H1 (cell line): ENCODE results near the gene GNA12.

ENCODE experiments used
- BCL11A ChIP-seq, 2 experiments: IDR thresholded peaks; one replicate each; pipeline ENCODE4 v1.6.1; 2011; ENCODE audit warnings: low read depth in 2 of 2, low read length in 2 of 2, mild to moderate bottlenecking in 2 of 2
- CBX8 ChIP-seq: fragments of 300-800, 300-1000 bp; sonication (generic); IDR thresholded peaks from 2 replicates; pipeline ENCODE4 v1.7.1; 2016; ENCODE audit warnings: low read depth, low read length, borderline replicate concordance
- EZH2 ChIP-seq: fragments of 200-600 bp; sonication (generic); IDR thresholded peaks from 2 replicates; pipeline ENCODE4 v1.7.1; 2012; ENCODE audit warnings: low read depth, mild to moderate bottlenecking, moderate library complexity, low read length, inconsistent platforms; ENCODE audit not compliant: severe bottlenecking
- POLR2A ChIP-seq, 2 experiments: IDR thresholded peaks; 1 replicate in 1 of 2; 2 replicates in 1 of 2; pipeline ENCODE4 v1.6.1; 2011; ENCODE audit warnings: low read depth in 2 of 2, low read length in 2 of 2, mild to moderate bottlenecking in 2 of 2; ENCODE audit errors: control extremely low read depth in 1 of 2
- POLR2AphosphoS5 ChIP-seq: IDR thresholded peaks from 2 replicates; pipeline ENCODE4 v1.6.1; 2011; ENCODE audit warnings: low read depth, low read length
- POU5F1 ChIP-seq: IDR thresholded peaks from 2 replicates; pipeline ENCODE4 v1.6.1; 2011; ENCODE audit warnings: low read depth, mild to moderate bottlenecking, low read length, moderate library complexity
- RAD21 ChIP-seq, 2 experiments: IDR thresholded peaks in 1 of 2; conservative IDR thresholded peaks in 1 of 2; 2 replicates each; pipeline ENCODE4 v1.6.1; 2011; ENCODE audit warnings: low read depth in 2 of 2, low read length in 2 of 2, improper control_type of control experiment in 1 of 2, inconsistent platforms in 1 of 2, mild to moderate bottlenecking in 1 of 2, moderate library complexity in 1 of 2
- SUZ12 ChIP-seq: fragments of 200-600 bp; sonication (generic); IDR thresholded peaks from 2 replicates; pipeline ENCODE4 v1.6.1; 2012; ENCODE audit warnings: mild to moderate bottlenecking, inconsistent platforms, low read length, moderate library complexity, mixed read lengths
- TAF7 ChIP-seq: optimal IDR thresholded peaks from 2 replicates; pipeline ENCODE3; 2011; ENCODE audit warnings: low read depth, mild to moderate bottlenecking, inconsistent platforms, low read length, moderate library complexity, borderline replicate concordance
- TBP ChIP-seq: IDR thresholded peaks from 2 replicates; pipeline ENCODE4 v1.6.1; 2011; ENCODE audit warnings: low read depth, low read length, improper control_type of control experiment
- TEAD4 ChIP-seq: IDR thresholded peaks from 2 replicates; pipeline ENCODE4 v1.6.1; 2012; ENCODE audit warnings: low read depth, low read length, inconsistent platforms, mixed read lengths
- TF ChIP-seq, protein P1 (sequence below), 3 experiments: IDR thresholded peaks; 1 replicate in 2 of 3; 2 replicates in 1 of 3; pipeline versions ENCODE4 v1.5.1 to v1.6.1; 2011; ENCODE audit warnings: low read length in 3 of 3, mild to moderate bottlenecking in 3 of 3, inconsistent platforms in 2 of 3, low read depth in 1 of 3, moderate library complexity in 1 of 3; ENCODE audit not compliant: insufficient read depth in 1 of 3; ENCODE audit errors: control extremely low read depth in 1 of 3
- TF ChIP-seq, protein P2 (sequence below): IDR thresholded peaks from 2 replicates; pipeline ENCODE4 v1.6.1; 2011; ENCODE audit warnings: low read depth, mild to moderate bottlenecking, low read length; ENCODE audit not compliant: insufficient read depth

DNA sequence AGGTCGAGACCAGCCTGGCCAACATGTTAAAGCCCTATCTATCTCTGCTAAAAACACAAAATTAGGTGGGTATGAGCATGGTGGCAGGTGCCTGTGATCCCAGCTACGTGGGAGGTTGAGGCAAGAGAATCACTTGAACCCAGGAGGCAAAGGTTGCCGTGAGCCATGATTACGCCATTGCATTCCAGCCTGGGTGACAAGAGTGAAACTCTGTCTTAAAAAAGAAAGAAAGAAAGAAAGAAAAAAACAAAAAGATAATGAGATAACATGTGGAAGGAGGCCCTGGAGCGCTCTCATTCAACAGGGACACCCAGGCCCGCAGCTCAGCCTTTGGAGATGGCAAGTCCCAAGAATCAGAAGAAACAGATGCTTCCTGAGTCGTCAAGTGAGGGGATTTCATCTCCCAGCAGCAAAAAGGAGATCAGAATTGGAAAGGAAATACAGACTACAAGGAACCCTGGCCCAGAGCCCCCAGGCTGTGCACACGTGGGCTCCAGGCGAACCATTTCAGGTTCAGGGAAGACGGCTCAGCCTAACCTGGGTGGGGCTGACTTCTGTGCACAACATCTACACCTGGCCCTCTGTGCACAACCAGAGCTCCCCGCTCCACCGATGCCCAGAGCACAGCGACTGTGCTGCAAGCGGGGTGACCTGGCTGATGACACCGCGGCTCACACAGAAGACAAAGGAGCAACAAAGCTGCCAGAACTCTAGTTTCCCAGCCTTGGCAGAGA lies 33.3 kb downstream of the GNA12 start:
- no peak for TF ChIP-seq TEAD4
- TF ChIP-seq, protein P1, sequence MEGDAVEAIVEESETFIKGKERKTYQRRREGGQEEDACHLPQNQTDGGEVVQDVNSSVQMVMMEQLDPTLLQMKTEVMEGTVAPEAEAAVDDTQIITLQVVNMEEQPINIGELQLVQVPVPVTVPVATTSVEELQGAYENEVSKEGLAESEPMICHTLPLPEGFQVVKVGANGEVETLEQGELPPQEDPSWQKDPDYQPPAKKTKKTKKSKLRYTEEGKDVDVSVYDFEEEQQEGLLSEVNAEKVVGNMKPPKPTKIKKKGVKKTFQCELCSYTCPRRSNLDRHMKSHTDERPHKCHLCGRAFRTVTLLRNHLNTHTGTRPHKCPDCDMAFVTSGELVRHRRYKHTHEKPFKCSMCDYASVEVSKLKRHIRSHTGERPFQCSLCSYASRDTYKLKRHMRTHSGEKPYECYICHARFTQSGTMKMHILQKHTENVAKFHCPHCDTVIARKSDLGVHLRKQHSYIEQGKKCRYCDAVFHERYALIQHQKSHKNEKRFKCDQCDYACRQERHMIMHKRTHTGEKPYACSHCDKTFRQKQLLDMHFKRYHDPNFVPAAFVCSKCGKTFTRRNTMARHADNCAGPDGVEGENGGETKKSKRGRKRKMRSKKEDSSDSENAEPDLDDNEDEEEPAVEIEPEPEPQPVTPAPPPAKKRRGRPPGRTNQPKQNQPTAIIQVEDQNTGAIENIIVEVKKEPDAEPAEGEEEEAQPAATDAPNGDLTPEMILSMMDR (IDR thresholded peaks at IDR 0.05; ENCODE audit: control extremely low read depth in 1 of 3, insufficient read depth in 1 of 3, low read depth in 1 of 3, low read length in 3 of 3) = no peak
- no peak for TF ChIP-seq POLR2AphosphoS5
- TF ChIP-seq TAF7 = no peak
- no peak for TF ChIP-seq BCL11A (IDR thresholded peaks at IDR 0.05; ENCODE audit: low read depth in 2 of 2, low read length in 2 of 2)
- no peak for TF ChIP-seq CBX8
- no peak for TF ChIP-seq POU5F1
- TF ChIP-seq TBP = no peak
- TF ChIP-seq POLR2A (IDR thresholded peaks at IDR 0.05; ENCODE audit: control extremely low read depth in 1 of 2, low read depth in 2 of 2, low read length in 2 of 2) = no peak
- TF ChIP-seq SUZ12 = no peak
- TF ChIP-seq, protein P2, sequence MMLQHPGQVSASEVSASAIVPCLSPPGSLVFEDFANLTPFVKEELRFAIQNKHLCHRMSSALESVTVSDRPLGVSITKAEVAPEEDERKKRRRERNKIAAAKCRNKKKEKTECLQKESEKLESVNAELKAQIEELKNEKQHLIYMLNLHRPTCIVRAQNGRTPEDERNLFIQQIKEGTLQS = no peak
- TF ChIP-seq RAD21 (IDR thresholded peaks at IDR 0.05 in 1 of 2, conservative IDR thresholded peaks at IDR 0.05 in 1 of 2; ENCODE audit: low read depth in 2 of 2, low read length in 2 of 2) = no peak
- no peak for TF ChIP-seq EZH2
